ENCODE measurements around the gene HS3ST1.

DNA sequence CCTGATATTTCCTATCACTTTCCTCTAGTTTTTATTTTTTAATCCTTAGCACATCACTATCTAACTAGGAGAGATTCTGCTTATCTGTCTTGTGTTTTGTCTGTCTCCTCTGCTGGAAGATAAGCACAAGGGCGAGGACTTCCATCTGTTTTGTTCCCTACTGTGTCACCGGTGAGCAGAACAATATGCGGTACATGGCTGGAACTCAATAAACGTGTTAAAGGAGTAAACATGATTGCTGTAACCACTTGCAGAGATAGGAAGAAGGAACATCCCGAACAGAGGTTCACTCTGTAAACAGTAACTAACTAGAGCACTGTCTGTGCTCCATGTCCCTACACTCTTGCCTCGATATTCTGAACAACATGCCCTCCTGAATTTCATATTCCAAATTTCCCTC, 5.2 kb downstream of the HS3ST1 start:
- TF ChIP-seq FOXM1 (IDR thresholded peaks at IDR 0.05; ENCODE audit: borderline replicate concordance) (no peak), ELF4 (IDR thresholded peaks at IDR 0.05) (no peak), HDGF (IDR thresholded peaks at IDR 0.05; ENCODE audit: borderline replicate concordance) (no peak), FOXK2 (IDR thresholded peaks at IDR 0.05) (no peak), SP1 (IDR thresholded peaks at IDR 0.05) (no peak), SUZ12 (IDR thresholded peaks at IDR 0.05) (no peak), TARDBP (IDR thresholded peaks at IDR 0.05) (no peak), LEF1 (IDR thresholded peaks at IDR 0.05; ENCODE audit: borderline replicate concordance) (no peak), BHLHE40 (IDR thresholded peaks at IDR 0.05; ENCODE audit: borderline replicate concordance) (no peak), CTBP1 (IDR thresholded peaks at IDR 0.05; ENCODE audit: borderline replicate concordance) (no peak)
- TF ChIP-seq, protein P1, sequence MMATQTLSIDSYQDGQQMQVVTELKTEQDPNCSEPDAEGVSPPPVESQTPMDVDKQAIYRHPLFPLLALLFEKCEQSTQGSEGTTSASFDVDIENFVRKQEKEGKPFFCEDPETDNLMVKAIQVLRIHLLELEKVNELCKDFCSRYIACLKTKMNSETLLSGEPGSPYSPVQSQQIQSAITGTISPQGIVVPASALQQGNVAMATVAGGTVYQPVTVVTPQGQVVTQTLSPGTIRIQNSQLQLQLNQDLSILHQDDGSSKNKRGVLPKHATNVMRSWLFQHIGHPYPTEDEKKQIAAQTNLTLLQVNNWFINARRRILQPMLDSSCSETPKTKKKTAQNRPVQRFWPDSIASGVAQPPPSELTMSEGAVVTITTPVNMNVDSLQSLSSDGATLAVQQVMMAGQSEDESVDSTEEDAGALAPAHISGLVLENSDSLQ (IDR thresholded peaks at IDR 0.05), result no peak
